HG03196 (cell line): Measurements from ENCODE around the gene LRRC41.
"Not testable (repeated sequence)": the region's sequence is repeated elsewhere in the genome, so short reads cannot be mapped to it uniquely, and the experiment has no call there.

Experiments
- ATAC-seq: cut with Tn5 transposase; IDR thresholded peaks from one replicate; pipeline ENCODE4 v1.9.1; 2021; ENCODE audit not compliant: unreplicated experiment

The LRRC41 gene

GRCh38 chr1:46325285-46326076 lies 22.1 kb upstream of the LRRC41 start:
- ATAC-seq = peak; percentile 45

GRCh38 chr1:46322191-46322590 lies 18.8 kb upstream of the LRRC41 start:
- not testable (repeated sequence) for ATAC-seq

- ATAC-seq = not testable (repeated sequence)
These were observed 16.8 kb upstream of the LRRC41 start for GRCh38 chr1:46319960-46320914.

- not testable (repeated sequence) for ATAC-seq
These were observed 15.9 kb upstream of the LRRC41 start for GRCh38 chr1:46319301-46319700.

- ATAC-seq = no peak
These were observed 13.9 kb upstream of the LRRC41 start for GRCh38 chr1:46317323-46317722.

GRCh38 chr1:46315669-46316403 lies 12.4 kb upstream of the LRRC41 start:
- ATAC-seq = no peak

- ATAC-seq = no peak
These were observed 6.9 kb upstream of the LRRC41 start for GRCh38 chr1:46310321-46310720.

GRCh38 chr1:46309401-46310159 lies 6.2 kb upstream of the LRRC41 start:
- no peak for ATAC-seq

GRCh38 chr1:46306159-46306530 lies 2.7 kb upstream of the LRRC41 start:
- no peak for ATAC-seq

- no peak for ATAC-seq
These were observed 483 bp upstream of the LRRC41 start for GRCh38 chr1:46303872-46304326.

GRCh38 chr1:46302641-46303037 lies 777 bp downstream of the LRRC41 start:
- ATAC-seq = peak; percentile 11

- peak; percentile 38 for ATAC-seq
These were observed 1.4 kb downstream of the LRRC41 start for GRCh38 chr1:46301808-46302640.

- no peak for ATAC-seq
These were observed 2.0 kb downstream of the LRRC41 start for GRCh38 chr1:46301406-46301807.

GRCh38 chr1:46300673-46301405 lies 2.6 kb downstream of the LRRC41 start:
- ATAC-seq = no peak

GRCh38 chr1:46298387-46298786 lies 5.0 kb downstream of the LRRC41 start:
- ATAC-seq = no peak

- ATAC-seq = no peak
These were observed 8.1 kb downstream of the LRRC41 start for GRCh38 chr1:46295306-46295705.

GRCh38 chr1:46289976-46290375 lies 13.4 kb downstream of the LRRC41 start:
- ATAC-seq = no peak

- ATAC-seq = no peak
These were observed 14.3 kb downstream of the LRRC41 start for GRCh38 chr1:46289134-46289494.
